ENCODE data around the gene ECHDC1.

GRCh38 chr6:127340171-127340570 lies 3.2 kb downstream of the ECHDC1 start:
- TF ChIP-seq, protein P1, sequence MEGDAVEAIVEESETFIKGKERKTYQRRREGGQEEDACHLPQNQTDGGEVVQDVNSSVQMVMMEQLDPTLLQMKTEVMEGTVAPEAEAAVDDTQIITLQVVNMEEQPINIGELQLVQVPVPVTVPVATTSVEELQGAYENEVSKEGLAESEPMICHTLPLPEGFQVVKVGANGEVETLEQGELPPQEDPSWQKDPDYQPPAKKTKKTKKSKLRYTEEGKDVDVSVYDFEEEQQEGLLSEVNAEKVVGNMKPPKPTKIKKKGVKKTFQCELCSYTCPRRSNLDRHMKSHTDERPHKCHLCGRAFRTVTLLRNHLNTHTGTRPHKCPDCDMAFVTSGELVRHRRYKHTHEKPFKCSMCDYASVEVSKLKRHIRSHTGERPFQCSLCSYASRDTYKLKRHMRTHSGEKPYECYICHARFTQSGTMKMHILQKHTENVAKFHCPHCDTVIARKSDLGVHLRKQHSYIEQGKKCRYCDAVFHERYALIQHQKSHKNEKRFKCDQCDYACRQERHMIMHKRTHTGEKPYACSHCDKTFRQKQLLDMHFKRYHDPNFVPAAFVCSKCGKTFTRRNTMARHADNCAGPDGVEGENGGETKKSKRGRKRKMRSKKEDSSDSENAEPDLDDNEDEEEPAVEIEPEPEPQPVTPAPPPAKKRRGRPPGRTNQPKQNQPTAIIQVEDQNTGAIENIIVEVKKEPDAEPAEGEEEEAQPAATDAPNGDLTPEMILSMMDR (IDR thresholded peaks at IDR 0.05; ENCODE audit: low read length) = no peak
- no peak for TF ChIP-seq EZH2 (IDR thresholded peaks at IDR 0.05; ENCODE audit: borderline replicate concordance, low read length)

All from OCI-LY1 (cell line).